ENCODE data around the gene ASCL1.

DNA sequence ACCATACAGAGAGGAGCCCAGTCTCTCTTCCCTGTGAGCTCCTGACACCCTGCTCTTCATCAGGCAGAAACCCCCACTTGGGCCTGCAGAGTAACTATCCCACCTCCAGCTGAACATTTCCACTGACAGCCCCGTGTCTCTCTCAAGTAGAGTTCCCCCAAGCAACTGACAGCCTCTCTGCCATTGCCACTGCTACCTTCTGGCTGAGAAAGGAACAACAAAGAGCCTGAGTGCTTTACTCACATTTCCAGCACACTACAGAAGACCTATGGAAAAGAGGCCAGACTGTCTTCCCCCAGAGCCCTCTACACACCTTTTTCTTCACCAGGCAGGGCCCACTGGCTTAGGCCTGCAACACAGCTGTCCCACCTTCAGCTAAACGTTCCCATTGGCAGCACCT, 18.4 kb upstream of the ASCL1 start:
- TF ChIP-seq, protein P1, sequence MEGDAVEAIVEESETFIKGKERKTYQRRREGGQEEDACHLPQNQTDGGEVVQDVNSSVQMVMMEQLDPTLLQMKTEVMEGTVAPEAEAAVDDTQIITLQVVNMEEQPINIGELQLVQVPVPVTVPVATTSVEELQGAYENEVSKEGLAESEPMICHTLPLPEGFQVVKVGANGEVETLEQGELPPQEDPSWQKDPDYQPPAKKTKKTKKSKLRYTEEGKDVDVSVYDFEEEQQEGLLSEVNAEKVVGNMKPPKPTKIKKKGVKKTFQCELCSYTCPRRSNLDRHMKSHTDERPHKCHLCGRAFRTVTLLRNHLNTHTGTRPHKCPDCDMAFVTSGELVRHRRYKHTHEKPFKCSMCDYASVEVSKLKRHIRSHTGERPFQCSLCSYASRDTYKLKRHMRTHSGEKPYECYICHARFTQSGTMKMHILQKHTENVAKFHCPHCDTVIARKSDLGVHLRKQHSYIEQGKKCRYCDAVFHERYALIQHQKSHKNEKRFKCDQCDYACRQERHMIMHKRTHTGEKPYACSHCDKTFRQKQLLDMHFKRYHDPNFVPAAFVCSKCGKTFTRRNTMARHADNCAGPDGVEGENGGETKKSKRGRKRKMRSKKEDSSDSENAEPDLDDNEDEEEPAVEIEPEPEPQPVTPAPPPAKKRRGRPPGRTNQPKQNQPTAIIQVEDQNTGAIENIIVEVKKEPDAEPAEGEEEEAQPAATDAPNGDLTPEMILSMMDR (conservative IDR thresholded peaks at IDR 0.05): no peak
- TF ChIP-seq EZH2 (IDR thresholded peaks at IDR 0.05; ENCODE audit: low read depth): no peak

Data from PC-9 (cell line).